Measurements from ENCODE around the gene DDX54. TPM values are rescaled to one million over a fixed set of nuclear protein-coding genes. Genes with fewer than 3 reads are reported as not detected.

The DDX54 gene
- total RNA-seq, 1 donor from 2014 or later = 19.4 TPM

- peak; percentile 60 for DNase-seq
Observed at GRCh38 chr12:113162102-113163029, 22.9 kb downstream of the DDX54 start.

GRCh38 chr12:113161415-113162016 lies 23.8 kb downstream of the DDX54 start:
- peak; percentile 47 for DNase-seq

- DNase-seq = no peak
Observed at GRCh38 chr12:113159937-113160336, 25.3 kb downstream of the DDX54 start.

- no peak for DNase-seq
Observed at GRCh38 chr12:113158439-113159203, 26.7 kb downstream of the DDX54 start.

GRCh38 chr12:113157218-113157859 lies 27.9 kb downstream of the DDX54 start:
- no peak for DNase-seq

- no peak for DNase-seq
Observed at GRCh38 chr12:113155646-113156045, 29.6 kb downstream of the DDX54 start.

- no peak for DNase-seq
Observed at GRCh38 chr12:113155060-113155459, 30.2 kb downstream of the DDX54 start.

GRCh38 chr12:113154351-113154973 lies 30.8 kb downstream of the DDX54 start:
- DNase-seq = peak; percentile 63

GRCh38 chr12:113152835-113153814 lies 32.2 kb downstream of the DDX54 start:
- DNase-seq = peak; percentile 76

- DNase-seq = no peak
Observed at GRCh38 chr12:113152196-113152834, 33.0 kb downstream of the DDX54 start.

- DNase-seq = no peak
Observed at GRCh38 chr12:113151655-113152054, 33.6 kb downstream of the DDX54 start.

- peak; percentile 92 for DNase-seq
Observed at GRCh38 chr12:113149361-113150150, 35.7 kb downstream of the DDX54 start, which contains the start of gene CFAP73. TSS of gene CFAP73 (plus strand) at chr12:113149724. CDS start at chr12:113149858, 134 bp downstream.

GRCh38 chr12:113146999-113147398 lies 38.3 kb downstream of the DDX54 start:
- no peak for DNase-seq

- no peak for DNase-seq
Observed at GRCh38 chr12:113145720-113146551, 39.3 kb downstream of the DDX54 start.

- DNase-seq = no peak
Observed at GRCh38 chr12:113144806-113145205, 40.5 kb downstream of the DDX54 start.

GRCh38 chr12:113143959-113144358 lies 41.3 kb downstream of the DDX54 start:
- no peak for DNase-seq

GRCh38 chr12:113142886-113143332 lies 42.4 kb downstream of the DDX54 start:
- no peak for DNase-seq
